ENCODE data around the gene CHRNB4.

DNA sequence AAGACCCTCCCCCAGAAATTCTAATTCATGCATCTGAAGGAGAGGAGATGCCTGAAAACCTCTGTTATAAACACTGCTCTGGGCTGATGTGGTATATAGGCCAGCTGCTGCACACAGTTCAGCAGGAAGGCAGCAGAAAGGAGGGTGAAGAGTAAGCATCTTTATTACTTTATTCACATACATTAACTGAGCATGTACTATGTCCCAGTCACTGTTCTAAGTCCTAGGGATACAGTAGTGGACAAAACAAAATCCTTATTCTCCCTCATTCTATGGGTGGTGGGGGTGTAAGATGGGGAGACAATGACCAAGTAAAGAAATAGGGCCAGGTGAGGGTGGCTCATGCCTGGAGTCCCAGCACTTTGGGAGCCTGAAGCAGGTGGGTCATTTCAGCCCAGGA lies 17.8 kb upstream of the CHRNB4 start:
- TF ChIP-seq, protein P1, sequence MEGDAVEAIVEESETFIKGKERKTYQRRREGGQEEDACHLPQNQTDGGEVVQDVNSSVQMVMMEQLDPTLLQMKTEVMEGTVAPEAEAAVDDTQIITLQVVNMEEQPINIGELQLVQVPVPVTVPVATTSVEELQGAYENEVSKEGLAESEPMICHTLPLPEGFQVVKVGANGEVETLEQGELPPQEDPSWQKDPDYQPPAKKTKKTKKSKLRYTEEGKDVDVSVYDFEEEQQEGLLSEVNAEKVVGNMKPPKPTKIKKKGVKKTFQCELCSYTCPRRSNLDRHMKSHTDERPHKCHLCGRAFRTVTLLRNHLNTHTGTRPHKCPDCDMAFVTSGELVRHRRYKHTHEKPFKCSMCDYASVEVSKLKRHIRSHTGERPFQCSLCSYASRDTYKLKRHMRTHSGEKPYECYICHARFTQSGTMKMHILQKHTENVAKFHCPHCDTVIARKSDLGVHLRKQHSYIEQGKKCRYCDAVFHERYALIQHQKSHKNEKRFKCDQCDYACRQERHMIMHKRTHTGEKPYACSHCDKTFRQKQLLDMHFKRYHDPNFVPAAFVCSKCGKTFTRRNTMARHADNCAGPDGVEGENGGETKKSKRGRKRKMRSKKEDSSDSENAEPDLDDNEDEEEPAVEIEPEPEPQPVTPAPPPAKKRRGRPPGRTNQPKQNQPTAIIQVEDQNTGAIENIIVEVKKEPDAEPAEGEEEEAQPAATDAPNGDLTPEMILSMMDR (conservative IDR thresholded peaks at IDR 0.05 in 1 of 2, IDR thresholded peaks at IDR 0.05 in 1 of 2; ENCODE audit: low read depth in 1 of 2, low read length in 2 of 2): no peak
- no peak for TF ChIP-seq EZH2 (IDR thresholded peaks at IDR 0.05; ENCODE audit: low read length, missing control alignments)

Measured in fibroblast of lung (primary cell).